Ishikawa (cell line): Measurements from ENCODE around the gene GNB1L.

Experiments
- CEBPB ChIP-seq: IDR thresholded peaks from 2 replicates; pipeline ENCODE4 v1.6.1; 2012
- CREB1 ChIP-seq: IDR thresholded peaks from 2 replicates; pipeline ENCODE4 v1.6.1; 2012; ENCODE audit warnings: low read depth
- EGR1 ChIP-seq: IDR thresholded peaks from 2 replicates; pipeline ENCODE4 v1.6.1; 2012
- EP300 ChIP-seq: IDR thresholded peaks from 2 replicates; pipeline ENCODE4 v1.6.1; 2012; ENCODE audit warnings: borderline replicate concordance
- FOXM1 ChIP-seq: IDR thresholded peaks from 2 replicates; pipeline ENCODE4 v1.6.1; 2012; ENCODE audit warnings: low read depth, borderline replicate concordance
- NFIC ChIP-seq: IDR thresholded peaks from 2 replicates; pipeline ENCODE4 v1.6.1; 2012
- RAD21 ChIP-seq: IDR thresholded peaks from 2 replicates; pipeline ENCODE4 v1.6.1; 2012; ENCODE audit warnings: low read depth
- TAF1 ChIP-seq: IDR thresholded peaks from 2 replicates; pipeline ENCODE4 v1.6.1; 2012; ENCODE audit warnings: low read depth, mild to moderate bottlenecking
- TCF12 ChIP-seq: IDR thresholded peaks from 2 replicates; pipeline ENCODE4 v1.6.1; 2012; ENCODE audit warnings: low read depth
- TEAD4 ChIP-seq: IDR thresholded peaks from 2 replicates; pipeline ENCODE4 v1.6.1; 2012
- YY1 ChIP-seq: IDR thresholded peaks from 2 replicates; pipeline ENCODE4 v1.6.1; 2012; ENCODE audit warnings: low read depth
- ZBTB7A ChIP-seq: IDR thresholded peaks from 2 replicates; pipeline ENCODE4 v1.6.1; 2012; ENCODE audit warnings: low read depth
- TF ChIP-seq, protein P1 (sequence below): IDR thresholded peaks from 2 replicates; pipeline ENCODE4 v1.6.1; 2012
- TF ChIP-seq, protein P2 (sequence below): IDR thresholded peaks from 2 replicates; pipeline ENCODE4 v1.6.1; 2012; ENCODE audit warnings: low read depth, mild to moderate bottlenecking
- TF ChIP-seq, protein P3 (sequence below): IDR thresholded peaks from 2 replicates; pipeline ENCODE4 v1.6.1; 2012

GNB1L gene

DNA sequence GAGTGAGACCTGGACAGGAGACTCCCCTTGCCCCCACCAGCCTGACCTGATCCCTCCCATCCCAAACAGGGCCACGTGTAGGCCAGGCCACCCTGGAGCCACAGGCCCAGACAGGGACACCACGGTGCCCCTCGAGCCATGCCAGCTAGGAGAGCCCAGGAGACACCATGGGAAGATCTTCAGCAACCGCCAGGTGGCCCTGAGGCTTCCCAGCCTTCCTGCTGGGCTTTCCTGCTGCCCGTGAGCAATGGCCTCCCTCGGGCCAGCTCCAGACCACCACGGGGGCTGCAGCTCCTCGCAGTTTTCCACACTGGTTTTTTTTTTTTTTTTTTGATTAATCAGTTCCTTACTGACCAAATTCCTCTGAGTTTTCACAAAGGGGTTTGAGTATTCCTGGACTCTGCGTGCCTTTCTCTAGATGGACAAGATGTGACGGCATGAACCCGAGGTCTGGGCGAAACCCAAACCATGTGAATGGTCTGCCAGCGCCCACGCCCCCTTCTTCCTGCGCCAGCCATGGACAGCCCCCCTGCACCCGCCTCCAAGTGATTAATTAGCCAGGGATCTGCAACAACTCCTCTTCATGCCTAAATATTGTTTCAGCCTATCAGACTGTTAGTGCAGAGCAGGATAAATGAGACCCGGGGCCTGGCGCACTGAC, 53.2 kb downstream of the GNB1L start:
- TF ChIP-seq NFIC (no peak), TAF1 (no peak), FOXM1 (no peak), ZBTB7A (no peak), RAD21 (no peak), CREB1 (no peak), YY1 (no peak), EGR1 (no peak)
- TF ChIP-seq, protein P1, sequence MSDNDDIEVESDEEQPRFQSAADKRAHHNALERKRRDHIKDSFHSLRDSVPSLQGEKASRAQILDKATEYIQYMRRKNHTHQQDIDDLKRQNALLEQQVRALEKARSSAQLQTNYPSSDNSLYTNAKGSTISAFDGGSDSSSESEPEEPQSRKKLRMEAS, result no peak
- TF ChIP-seq, protein P2, sequence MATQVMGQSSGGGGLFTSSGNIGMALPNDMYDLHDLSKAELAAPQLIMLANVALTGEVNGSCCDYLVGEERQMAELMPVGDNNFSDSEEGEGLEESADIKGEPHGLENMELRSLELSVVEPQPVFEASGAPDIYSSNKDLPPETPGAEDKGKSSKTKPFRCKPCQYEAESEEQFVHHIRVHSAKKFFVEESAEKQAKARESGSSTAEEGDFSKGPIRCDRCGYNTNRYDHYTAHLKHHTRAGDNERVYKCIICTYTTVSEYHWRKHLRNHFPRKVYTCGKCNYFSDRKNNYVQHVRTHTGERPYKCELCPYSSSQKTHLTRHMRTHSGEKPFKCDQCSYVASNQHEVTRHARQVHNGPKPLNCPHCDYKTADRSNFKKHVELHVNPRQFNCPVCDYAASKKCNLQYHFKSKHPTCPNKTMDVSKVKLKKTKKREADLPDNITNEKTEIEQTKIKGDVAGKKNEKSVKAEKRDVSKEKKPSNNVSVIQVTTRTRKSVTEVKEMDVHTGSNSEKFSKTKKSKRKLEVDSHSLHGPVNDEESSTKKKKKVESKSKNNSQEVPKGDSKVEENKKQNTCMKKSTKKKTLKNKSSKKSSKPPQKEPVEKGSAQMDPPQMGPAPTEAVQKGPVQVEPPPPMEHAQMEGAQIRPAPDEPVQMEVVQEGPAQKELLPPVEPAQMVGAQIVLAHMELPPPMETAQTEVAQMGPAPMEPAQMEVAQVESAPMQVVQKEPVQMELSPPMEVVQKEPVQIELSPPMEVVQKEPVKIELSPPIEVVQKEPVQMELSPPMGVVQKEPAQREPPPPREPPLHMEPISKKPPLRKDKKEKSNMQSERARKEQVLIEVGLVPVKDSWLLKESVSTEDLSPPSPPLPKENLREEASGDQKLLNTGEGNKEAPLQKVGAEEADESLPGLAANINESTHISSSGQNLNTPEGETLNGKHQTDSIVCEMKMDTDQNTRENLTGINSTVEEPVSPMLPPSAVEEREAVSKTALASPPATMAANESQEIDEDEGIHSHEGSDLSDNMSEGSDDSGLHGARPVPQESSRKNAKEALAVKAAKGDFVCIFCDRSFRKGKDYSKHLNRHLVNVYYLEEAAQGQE, result no peak
- TF ChIP-seq, protein P3, sequence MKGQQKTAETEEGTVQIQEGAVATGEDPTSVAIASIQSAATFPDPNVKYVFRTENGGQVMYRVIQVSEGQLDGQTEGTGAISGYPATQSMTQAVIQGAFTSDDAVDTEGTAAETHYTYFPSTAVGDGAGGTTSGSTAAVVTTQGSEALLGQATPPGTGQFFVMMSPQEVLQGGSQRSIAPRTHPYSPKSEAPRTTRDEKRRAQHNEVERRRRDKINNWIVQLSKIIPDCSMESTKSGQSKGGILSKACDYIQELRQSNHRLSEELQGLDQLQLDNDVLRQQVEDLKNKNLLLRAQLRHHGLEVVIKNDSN, result no peak

DNA sequence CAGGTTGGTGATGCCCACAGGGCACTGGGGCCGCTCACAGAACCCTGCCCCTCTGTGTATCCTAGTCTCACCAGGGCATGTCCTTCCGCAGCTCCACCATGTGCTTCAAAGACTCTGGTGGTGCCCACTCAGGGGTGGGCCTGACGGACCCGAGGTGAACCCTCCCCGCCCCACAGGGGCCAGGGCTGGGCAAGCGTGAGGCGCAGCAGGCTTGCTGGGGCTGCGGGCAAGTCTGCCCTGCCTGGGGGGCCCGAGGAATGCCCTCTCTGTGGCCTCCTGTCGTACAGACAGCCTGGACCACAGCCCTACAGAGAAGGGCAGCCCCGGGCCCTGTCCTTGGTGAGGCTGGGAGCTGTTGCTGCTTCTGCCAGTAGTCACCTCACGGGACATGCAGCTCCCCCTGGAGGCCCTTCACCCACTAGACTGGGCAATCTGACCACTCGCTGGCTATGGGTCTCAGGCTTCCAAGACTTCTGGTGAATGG, 53.9 kb downstream of the GNB1L start:
- TF ChIP-seq ZBTB7A (no peak), RAD21 (peak; percentile 38), TAF1 (no peak)

DNA sequence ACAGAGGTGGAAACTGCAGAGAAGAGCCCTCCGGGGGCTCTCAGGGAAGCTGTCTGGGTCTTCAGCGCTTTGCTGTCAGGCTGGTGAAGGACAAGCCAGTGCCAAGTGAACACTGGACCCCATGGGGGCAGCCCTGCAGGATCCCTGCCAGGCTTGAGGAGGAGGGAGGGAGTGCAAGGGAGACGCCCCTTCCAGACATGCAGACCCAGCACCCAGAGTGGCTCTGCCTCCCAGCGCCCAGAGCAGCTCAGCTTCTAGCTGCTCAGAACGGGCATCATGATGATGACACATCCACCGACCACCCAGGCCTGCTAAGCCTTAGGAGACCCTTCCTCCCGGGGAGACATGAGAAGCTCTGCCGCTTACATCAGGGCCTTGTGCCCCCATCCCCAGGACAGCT, 54.4 kb downstream of the GNB1L start:
- TF ChIP-seq, protein P2, result no peak
- TF ChIP-seq RAD21, result no peak
- no peak for TF ChIP-seq EGR1
- no peak for TF ChIP-seq EP300
- TF ChIP-seq ZBTB7A, result no peak
- no peak for TF ChIP-seq YY1
- no peak for TF ChIP-seq FOXM1
- no peak for TF ChIP-seq TEAD4
- TF ChIP-seq, protein P3, result no peak
- TF ChIP-seq NFIC, result no peak
- no peak for TF ChIP-seq TAF1
- TF ChIP-seq, protein P1, result no peak
- TF ChIP-seq CREB1, result no peak
- no peak for TF ChIP-seq CEBPB
- no peak for TF ChIP-seq TCF12

DNA sequence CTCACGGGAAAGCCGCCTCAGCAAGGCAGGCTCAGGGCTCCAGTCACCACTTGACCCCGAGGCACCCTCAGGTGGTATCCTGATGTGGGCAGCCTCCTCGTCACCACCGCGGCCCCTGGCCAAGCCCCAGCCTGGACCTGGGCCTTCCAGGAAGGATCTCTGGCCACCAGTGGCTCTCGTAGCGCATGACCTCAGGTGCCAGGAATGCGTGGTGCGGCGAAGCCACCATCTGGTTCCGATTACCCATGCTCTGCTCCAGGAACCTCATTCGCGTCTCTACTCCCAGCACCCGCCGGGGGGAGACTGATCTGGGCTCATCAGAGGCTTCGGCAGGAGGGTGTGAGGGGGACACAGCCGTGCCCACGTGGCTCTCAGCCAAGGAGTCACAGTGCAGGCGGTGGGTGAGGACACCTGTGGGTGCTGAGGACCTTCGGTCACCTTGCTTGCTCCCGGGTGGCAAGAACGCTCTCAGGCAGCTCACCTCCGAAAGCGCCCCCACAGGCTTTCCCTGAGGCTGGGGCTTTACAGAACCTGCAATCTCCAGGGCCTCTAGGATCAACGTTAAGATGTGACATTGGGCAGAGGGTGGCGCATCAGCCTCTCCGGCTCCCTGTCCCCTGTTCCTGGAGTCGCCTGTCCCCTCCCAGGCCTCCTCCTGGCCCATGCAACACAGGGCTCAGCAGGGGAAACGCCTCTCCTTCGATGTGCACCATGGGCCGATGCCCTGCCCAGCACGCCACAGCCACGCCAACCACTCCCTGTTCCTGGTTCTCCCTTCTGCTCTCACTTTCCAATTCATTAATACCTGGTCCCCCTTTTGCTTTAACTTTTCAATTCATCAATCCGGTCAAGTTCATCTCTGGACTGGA, 55.1 kb downstream of the GNB1L start:
- TF ChIP-seq TEAD4 (no peak), EP300 (no peak)

DNA sequence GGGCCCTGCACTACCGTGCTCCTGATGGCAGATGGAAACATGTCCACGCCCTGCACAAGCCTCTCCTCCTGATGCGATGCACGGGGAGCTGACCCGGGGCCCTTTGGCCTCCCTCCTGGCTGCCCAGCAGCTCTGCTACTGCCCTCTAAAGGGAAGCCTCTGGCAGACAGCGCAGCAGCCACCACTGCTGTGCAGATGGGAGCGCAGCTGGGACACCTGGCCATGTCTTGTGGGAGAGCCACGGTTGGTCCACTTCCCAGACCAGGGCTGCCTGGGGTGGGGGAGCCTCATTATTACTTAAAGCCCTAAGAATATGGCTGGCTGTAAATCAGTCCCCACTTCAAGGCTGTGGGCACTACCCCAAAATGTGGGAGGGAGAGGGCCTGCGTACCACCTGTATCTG, 55.8 kb downstream of the GNB1L start:
- TF ChIP-seq NFIC, result no peak
- TF ChIP-seq EP300, result no peak
- TF ChIP-seq, protein P3, result no peak
- TF ChIP-seq TCF12, result no peak
- no peak for TF ChIP-seq CEBPB
- TF ChIP-seq YY1, result no peak
- TF ChIP-seq, protein P1, result no peak
- TF ChIP-seq RAD21, result no peak
- TF ChIP-seq TAF1, result no peak
- no peak for TF ChIP-seq FOXM1
- TF ChIP-seq, protein P2, result no peak
- no peak for TF ChIP-seq EGR1
- TF ChIP-seq TEAD4, result no peak
- no peak for TF ChIP-seq CREB1
- no peak for TF ChIP-seq ZBTB7A
